ENCODE data around the gene HHAT.
"Not testable (repeated sequence)": the region's sequence is repeated elsewhere in the genome, so short reads cannot be mapped to it uniquely, and the experiment has no call there.

The HHAT gene

DNA sequence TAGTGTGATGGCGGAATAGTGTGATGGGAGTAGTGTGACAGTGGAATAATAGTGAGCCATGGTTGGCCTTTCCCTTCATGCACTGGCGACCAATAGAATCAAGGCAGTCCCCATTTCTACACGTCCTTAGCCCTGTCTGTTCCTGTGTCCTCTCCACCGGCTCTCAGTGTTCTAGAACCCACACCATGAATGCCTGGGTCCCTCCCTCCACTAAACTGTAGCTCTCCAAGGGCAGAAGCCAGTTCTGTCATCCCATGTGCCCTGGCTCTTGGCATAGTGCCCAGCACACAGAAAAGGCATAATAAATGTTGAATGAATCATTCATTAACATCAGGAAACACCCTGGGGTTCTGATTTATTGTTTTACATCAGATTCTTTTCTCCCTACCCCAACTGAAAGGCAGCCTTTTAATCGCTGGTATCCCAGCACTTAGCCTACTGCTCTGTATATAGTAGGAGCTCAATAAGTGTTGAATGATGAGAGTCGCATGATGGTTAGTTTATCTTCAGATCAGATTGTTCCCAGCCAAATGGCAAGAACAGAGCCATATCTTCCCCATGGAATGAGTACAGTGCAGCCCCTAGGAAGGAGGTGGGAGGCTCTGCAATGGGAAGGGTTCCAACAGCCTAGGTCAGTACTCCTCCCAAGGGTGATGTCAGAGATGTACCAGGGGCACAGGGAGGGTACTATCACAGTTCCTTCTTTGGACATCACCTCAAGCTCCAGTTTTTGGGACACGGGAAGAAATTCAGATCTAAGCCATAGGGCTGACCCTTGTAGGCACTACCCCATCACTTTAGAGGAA, 325.7 kb downstream of the HHAT start:
- Histone ChIP-seq H3K9me3 (ENCODE audit: control insufficient read depth, low read length) (no peaks in the 10 kb centered on the region), H3K27me3 (replicated peaks; ENCODE audit: control insufficient read depth, insufficient read depth, low read length) (no peaks in the 10 kb centered on the region), H3K9ac (ENCODE audit: low read length) (no peak overlapping the region), H3K4me1 (ENCODE audit: control insufficient read depth, insufficient read depth, low read length) (no peaks in the 10 kb centered on the region), H3K4me3 (ENCODE audit: low read length) (no peak overlapping the region), H3K36me3 (ENCODE audit: control insufficient read depth, insufficient read depth, low read length, severe bottlenecking) (no peaks in the 10 kb centered on the region)
- no peak for DNase-seq (ENCODE audit: low read depth)

DNA sequence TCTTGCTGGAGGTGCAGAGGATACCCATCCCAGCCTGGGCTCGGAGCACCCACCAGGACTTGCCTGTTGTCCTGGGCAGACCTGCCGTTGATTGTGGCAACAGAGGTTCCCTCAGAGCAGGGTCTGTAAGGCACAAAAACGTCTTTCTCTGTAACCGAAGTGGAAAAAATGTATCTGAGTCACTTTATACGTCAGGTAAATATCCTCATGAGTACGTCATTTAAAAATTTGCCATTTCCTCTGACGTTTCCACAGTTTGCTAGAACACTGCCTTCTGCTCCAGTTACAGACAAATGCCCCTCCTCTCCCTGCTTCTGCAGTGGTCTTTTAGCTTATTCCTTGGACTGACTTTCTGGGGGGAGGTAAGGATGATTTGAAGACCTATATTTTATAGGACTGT, 326.8 kb downstream of the HHAT start:
- H3K27me3 ChIP-seq (replicated peaks; ENCODE audit: control insufficient read depth, insufficient read depth, low read length): no peaks in the 10 kb centered on the region

DNA sequence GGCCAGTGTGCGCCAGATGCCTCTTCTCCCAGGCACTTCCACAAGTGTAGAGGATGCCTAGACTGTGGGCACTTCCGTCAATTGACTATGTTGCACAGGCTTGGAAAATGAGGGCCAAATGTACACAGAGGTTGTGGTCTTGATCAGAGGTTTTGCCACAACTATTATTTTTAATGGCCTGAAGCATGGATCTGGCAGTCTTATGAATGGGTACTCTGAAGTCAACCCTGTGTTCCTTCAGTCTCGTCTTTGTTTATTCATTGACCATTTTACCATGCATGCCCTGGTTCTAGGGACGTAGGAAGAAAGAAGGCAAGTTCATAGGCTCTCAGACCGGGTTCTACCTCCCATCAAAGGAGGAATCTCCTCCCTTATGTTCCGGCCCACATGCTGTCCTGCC, 329.1 kb downstream of the HHAT start:
- no peak for DNase-seq (ENCODE audit: low read depth)
- H3K9me3 ChIP-seq (ENCODE audit: control insufficient read depth, low read length): no peaks in the 10 kb centered on the region
- no peak overlapping the region for H3K9ac ChIP-seq (ENCODE audit: low read length)
- H3K36me3 ChIP-seq (ENCODE audit: control insufficient read depth, insufficient read depth, low read length, severe bottlenecking): no peaks in the 10 kb centered on the region
- no peaks in the 10 kb centered on the region for H3K27me3 ChIP-seq (replicated peaks; ENCODE audit: control insufficient read depth, insufficient read depth, low read length)
- no peak overlapping the region for H3K4me3 ChIP-seq (ENCODE audit: low read length)
- no peaks in the 10 kb centered on the region for H3K4me1 ChIP-seq (ENCODE audit: control insufficient read depth, insufficient read depth, low read length)

More for the DNA sequence above, 326.8 kb downstream of the HHAT start:
- no peaks in the 10 kb centered on the region for H3K9me3 ChIP-seq (ENCODE audit: control insufficient read depth, low read length)
- no peak for DNase-seq (ENCODE audit: low read depth)
- H3K36me3 ChIP-seq (ENCODE audit: control insufficient read depth, insufficient read depth, low read length, severe bottlenecking): no peaks in the 10 kb centered on the region
- H3K4me1 ChIP-seq (ENCODE audit: control insufficient read depth, insufficient read depth, low read length): no peaks in the 10 kb centered on the region
- no peak overlapping the region for H3K9ac ChIP-seq (ENCODE audit: low read length)
- H3K4me3 ChIP-seq (ENCODE audit: low read length): no peak overlapping the region

DNA sequence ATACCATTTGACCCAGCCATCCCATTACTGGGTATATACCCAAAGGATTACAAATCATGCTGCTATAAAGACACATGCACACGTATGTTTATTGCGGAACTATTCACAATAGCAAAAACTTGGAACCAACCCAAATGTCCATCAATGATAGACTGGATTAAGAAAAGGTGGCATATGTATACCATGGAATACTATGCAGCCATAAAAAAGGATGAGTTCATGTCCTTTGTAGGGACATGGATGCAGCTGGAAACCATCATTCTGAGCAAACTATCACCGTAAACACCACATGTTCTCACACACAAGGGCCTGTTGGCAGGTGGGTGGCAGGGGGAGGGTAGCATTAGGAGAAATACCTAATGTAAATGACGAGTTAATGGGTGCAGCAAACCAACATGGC, 332.8 kb downstream of the HHAT start:
- not testable (repeated sequence) for H3K27me3 ChIP-seq (replicated peaks; ENCODE audit: control insufficient read depth, insufficient read depth, low read length); H3K9ac ChIP-seq (ENCODE audit: low read length); H3K4me1 ChIP-seq (ENCODE audit: control insufficient read depth, insufficient read depth, low read length); H3K4me3 ChIP-seq (ENCODE audit: low read length); H3K36me3 ChIP-seq (ENCODE audit: control insufficient read depth, insufficient read depth, low read length, severe bottlenecking); H3K9me3 ChIP-seq (ENCODE audit: control insufficient read depth, low read length); DNase-seq (ENCODE audit: low read depth)

DNA sequence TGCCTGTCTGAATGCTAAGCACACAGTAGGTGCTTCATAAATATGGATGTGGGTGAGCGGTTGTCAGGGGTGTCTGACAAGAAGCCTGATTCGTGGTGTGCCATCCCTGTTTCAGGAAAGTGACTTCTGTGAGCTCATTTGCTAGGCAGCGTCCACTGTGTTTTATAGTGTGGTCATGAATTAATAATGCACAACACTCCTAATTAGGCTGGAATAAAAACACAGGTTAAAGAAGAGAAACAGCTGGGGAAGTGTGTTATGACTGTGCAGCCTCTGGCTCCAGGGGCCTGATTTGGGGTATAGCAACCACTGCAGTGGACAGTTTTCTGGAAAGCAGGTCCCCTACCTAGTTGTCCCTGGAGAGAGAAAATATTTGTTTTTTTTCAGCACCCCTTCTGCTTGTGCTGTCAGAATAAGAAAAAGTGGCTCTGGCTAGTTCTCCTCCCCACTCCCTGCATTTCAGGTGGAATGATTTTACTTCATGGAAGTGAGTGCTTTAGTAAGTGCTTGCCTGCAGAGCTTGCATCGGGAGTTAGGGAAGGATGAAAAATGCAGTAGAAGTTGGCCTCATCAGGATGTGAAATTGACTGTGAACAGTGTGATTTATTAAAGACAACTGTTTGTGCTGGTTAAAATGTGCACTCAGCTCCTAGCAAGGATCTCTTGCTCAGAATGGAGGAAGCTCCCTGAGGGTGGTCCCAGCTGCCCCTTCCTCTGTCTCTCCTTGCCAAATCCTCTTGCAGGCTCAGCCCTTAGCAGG, 333.8 kb downstream of the HHAT start:
- no peak overlapping the region for H3K4me3 ChIP-seq (ENCODE audit: low read length)
- H3K27me3 ChIP-seq (replicated peaks; ENCODE audit: control insufficient read depth, insufficient read depth, low read length): no peaks in the 10 kb centered on the region
- H3K36me3 ChIP-seq (ENCODE audit: control insufficient read depth, insufficient read depth, low read length, severe bottlenecking): no peaks in the 10 kb centered on the region
- H3K9me3 ChIP-seq (ENCODE audit: control insufficient read depth, low read length): no peaks in the 10 kb centered on the region
- DNase-seq (ENCODE audit: low read depth): no peak
- no peak overlapping the region for H3K9ac ChIP-seq (ENCODE audit: low read length)
- no peaks in the 10 kb centered on the region for H3K4me1 ChIP-seq (ENCODE audit: control insufficient read depth, insufficient read depth, low read length)

DNA sequence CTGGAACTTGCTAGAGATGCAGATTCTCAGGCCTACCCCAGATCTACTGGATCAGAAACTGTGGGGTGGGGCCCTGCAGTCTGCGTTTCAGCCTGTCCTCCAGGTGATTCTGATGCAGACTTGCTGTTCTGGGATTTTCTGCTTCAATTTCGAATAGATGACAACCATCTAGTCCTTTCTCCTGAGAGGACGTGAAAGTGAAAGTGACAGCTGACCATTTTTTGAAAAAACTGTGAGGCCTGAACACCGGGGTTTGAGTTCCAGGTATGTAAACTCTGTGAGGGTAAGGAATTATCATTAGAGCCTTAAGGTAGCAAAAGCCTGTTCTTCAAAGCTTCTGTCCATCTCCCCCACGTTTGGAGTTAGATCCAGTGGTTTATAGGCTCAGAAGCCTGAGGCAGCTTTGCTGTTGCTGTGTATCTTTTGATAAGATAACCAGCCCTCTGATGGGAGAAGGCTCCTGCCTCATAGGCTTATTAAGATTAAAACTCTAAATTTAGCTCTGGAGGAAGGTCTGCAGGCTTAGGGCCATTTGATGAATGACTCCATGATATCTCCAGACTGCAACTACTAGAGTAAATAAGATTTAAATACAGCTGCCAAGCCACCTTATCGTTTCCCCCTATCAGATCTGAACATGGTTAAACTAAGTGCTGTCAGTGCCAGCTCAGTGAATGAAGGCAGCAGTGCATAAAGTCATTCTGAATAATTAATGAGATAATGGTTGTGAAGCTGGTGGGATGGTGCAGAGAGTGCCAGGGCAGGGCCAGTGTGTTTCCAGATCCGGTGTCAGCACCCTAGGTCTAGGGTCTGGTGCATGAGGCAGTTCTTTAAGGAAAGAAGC, 335.2 kb downstream of the HHAT start:
- DNase-seq (ENCODE audit: low read depth): no peak
- no peak overlapping the region for H3K4me3 ChIP-seq (ENCODE audit: low read length)
- no peak overlapping the region for H3K9ac ChIP-seq (ENCODE audit: low read length)
- no peaks in the 10 kb centered on the region for H3K4me1 ChIP-seq (ENCODE audit: control insufficient read depth, insufficient read depth, low read length)
- H3K36me3 ChIP-seq (ENCODE audit: control insufficient read depth, insufficient read depth, low read length, severe bottlenecking): no peaks in the 10 kb centered on the region
- H3K27me3 ChIP-seq (replicated peaks; ENCODE audit: control insufficient read depth, insufficient read depth, low read length): no peaks in the 10 kb centered on the region
- H3K9me3 ChIP-seq (ENCODE audit: control insufficient read depth, low read length): no peaks in the 10 kb centered on the region

DNA sequence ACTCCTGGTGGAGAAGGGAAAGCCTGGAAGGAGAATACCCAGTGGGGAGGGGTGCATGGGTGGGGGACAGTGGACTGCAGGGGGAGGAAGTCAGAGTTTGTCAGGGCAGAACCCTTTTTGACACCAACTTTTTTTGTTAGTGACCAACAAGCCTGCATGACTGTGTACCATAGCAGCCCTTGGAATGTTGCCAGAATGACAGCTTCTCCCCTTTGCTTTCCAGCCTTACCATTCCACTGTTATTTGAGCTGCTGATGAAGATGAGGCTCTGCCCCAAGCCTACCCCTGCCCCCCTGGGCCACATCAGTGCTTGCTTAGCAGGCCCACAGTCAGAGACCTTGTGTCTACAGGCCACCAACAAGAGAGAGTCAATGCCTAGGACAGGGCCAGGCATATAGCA, 341.2 kb downstream of the HHAT start:
- DNase-seq (ENCODE audit: low read depth): no peak
- Histone ChIP-seq H3K4me3 (ENCODE audit: low read length) (no peak overlapping the region), H3K9ac (ENCODE audit: low read length) (no peak overlapping the region), H3K4me1 (ENCODE audit: control insufficient read depth, insufficient read depth, low read length) (no peaks in the 10 kb centered on the region), H3K36me3 (ENCODE audit: control insufficient read depth, insufficient read depth, low read length, severe bottlenecking) (no peaks in the 10 kb centered on the region), H3K9me3 (ENCODE audit: control insufficient read depth, low read length) (no peaks in the 10 kb centered on the region), H3K27me3 (replicated peaks; ENCODE audit: control insufficient read depth, insufficient read depth, low read length) (no peaks in the 10 kb centered on the region)

DNA sequence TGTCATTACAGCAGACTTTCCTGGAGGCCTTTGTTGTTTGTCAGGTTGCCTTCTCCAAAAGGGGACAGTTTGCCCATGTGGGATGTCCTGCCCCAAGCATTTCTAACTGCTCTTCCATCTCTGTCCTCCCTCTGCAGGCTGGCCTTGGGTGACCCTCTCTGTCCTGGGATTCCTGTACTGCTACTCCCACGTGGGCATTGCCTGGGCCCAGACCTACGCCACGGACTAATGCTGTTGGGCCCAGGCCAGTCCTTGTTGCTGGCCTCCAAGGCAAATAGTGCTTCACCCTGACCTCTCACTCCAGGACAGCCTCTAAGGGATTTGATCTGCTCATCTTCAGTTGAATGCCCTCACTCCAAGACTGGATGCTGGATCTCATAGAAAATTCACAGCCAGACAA, 345.4 kb downstream of the HHAT start:
- H3K27me3 ChIP-seq (replicated peaks; ENCODE audit: control insufficient read depth, insufficient read depth, low read length): no peaks in the 10 kb centered on the region
- H3K36me3 ChIP-seq (ENCODE audit: control insufficient read depth, insufficient read depth, low read length, severe bottlenecking): no peaks in the 10 kb centered on the region
- H3K4me1 ChIP-seq (ENCODE audit: control insufficient read depth, insufficient read depth, low read length): no peaks in the 10 kb centered on the region
- H3K4me3 ChIP-seq (ENCODE audit: low read length): no peak overlapping the region
- H3K9me3 ChIP-seq (ENCODE audit: control insufficient read depth, low read length): no peaks in the 10 kb centered on the region
- no peak overlapping the region for H3K9ac ChIP-seq (ENCODE audit: low read length)
- no peak for DNase-seq (ENCODE audit: low read depth)

DNA sequence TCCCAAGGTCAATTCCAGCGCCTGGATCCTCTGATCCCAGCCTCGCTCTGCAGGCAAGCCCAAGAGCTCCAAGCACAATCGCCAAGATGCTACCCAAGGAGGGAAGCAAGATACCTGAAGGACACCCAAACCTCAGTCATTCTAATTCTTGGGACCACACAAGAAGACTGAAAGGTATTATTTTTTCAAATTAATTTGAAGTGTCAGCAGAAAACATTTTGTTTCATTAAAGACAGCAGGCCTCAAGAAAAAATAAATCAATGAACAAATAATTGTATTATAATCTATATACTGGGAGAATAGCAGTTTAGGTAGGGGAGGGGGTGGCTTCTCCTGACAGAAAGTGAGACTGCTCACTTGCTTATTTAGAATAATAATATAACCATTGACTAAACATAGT, 347.8 kb downstream of the HHAT start:
- DNase-seq (ENCODE audit: low read depth): no peak
- Histone ChIP-seq H3K4me1 (ENCODE audit: control insufficient read depth, insufficient read depth, low read length) (no peaks in the 10 kb centered on the region), H3K9ac (ENCODE audit: low read length) (no peak overlapping the region), H3K27me3 (replicated peaks; ENCODE audit: control insufficient read depth, insufficient read depth, low read length) (no peaks in the 10 kb centered on the region), H3K4me3 (ENCODE audit: low read length) (no peak overlapping the region), H3K36me3 (ENCODE audit: control insufficient read depth, insufficient read depth, low read length, severe bottlenecking) (no peaks in the 10 kb centered on the region), H3K9me3 (ENCODE audit: control insufficient read depth, low read length) (no peaks in the 10 kb centered on the region)

DNA sequence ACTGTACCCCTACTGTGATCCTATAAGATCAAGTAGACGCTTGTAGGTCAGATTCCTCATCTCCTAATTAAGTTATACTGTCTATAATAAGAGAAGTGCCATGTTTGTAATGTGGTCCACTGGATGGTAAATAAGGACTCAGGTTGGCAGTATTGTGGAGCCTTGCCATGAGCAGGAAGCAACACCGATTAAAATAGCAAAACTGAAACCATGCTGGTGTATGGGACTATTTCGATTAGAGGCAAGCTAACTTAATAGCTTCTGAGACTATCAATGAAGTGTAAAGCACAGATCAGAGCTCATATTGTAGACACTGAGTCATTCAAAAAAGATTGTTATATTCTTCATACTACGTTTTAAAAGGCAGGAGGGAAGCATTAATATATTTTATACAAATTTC, 348.8 kb downstream of the HHAT start:
- H3K9me3 ChIP-seq (ENCODE audit: control insufficient read depth, low read length): no peaks in the 10 kb centered on the region
- H3K4me1 ChIP-seq (ENCODE audit: control insufficient read depth, insufficient read depth, low read length): no peaks in the 10 kb centered on the region
- no peak for DNase-seq (ENCODE audit: low read depth)
- H3K36me3 ChIP-seq (ENCODE audit: control insufficient read depth, insufficient read depth, low read length, severe bottlenecking): no peaks in the 10 kb centered on the region
- no peak overlapping the region for H3K9ac ChIP-seq (ENCODE audit: low read length)
- no peaks in the 10 kb centered on the region for H3K27me3 ChIP-seq (replicated peaks; ENCODE audit: control insufficient read depth, insufficient read depth, low read length)
- no peak overlapping the region for H3K4me3 ChIP-seq (ENCODE audit: low read length)

DNA sequence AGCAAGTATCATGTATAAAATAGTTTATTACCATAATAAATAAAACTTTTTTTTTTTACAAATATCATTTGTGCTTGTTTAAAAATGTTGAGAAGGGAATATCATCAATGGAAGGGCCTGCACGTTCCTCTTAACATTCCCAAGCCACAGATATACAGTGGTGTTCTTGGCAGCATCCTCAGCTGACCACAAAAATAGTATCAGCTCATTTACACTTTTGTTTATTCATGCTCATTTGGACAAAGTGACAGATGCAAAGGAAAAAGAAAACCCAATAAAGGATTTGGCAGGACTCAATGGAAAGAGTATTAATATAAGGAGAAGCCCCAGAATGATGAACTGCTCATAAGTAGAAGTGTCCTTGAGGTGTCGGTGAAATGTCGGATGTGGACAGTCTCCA, 349.6 kb downstream of the HHAT start:
- no peaks in the 10 kb centered on the region for H3K27me3 ChIP-seq (replicated peaks; ENCODE audit: control insufficient read depth, insufficient read depth, low read length)
- H3K36me3 ChIP-seq (ENCODE audit: control insufficient read depth, insufficient read depth, low read length, severe bottlenecking): no peaks in the 10 kb centered on the region
- H3K9ac ChIP-seq (ENCODE audit: low read length): no peak overlapping the region
- DNase-seq (ENCODE audit: low read depth): no peak
- H3K4me3 ChIP-seq (ENCODE audit: low read length): no peak overlapping the region
- H3K9me3 ChIP-seq (ENCODE audit: control insufficient read depth, low read length): no peaks in the 10 kb centered on the region
- H3K4me1 ChIP-seq (ENCODE audit: control insufficient read depth, insufficient read depth, low read length): no peaks in the 10 kb centered on the region

Measured in adipocyte (in vitro differentiated cells).